Keratinocyte (primary cell): ENCODE data around the gene EPHB1. TPM values are rescaled to one million over a fixed set of nuclear protein-coding genes. Genes with fewer than 3 reads are reported as not detected.

Source experiments
- DNase-seq: peaks from one replicate; pipeline ENCODE4 v3.0.0-alpha.2; 2011; ENCODE audit warnings: low read depth, missing footprints, low spot score
- FAIRE-seq: peaks from 2 replicates; lab custom pipeline; 2011; peaks lifted over from hg19 to GRCh38; lab: Jason Lieb, UNC
- H2AFZ ChIP-seq: 2 replicates; pipeline ENCODE4 v1.6.0; 2012; ENCODE audit warnings: low read length, control low read depth, inconsistent platforms; ENCODE audit not compliant: control insufficient read depth
- H3K27ac ChIP-seq: 2 replicates; pipeline ENCODE4 v1.5.1; 2011; ENCODE audit warnings: low read length; ENCODE audit not compliant: control insufficient read depth, insufficient read depth
- H3K27me3 ChIP-seq: 3 replicates; pipeline ENCODE4 v1.6.0; 2011; ENCODE audit warnings: low read length; ENCODE audit not compliant: control insufficient read depth, insufficient read depth; ENCODE audit errors: extremely low read depth
- H3K36me3 ChIP-seq, 2 experiments: 2 replicates in 1 of 2; 3 replicates in 1 of 2; pipeline ENCODE4 v1.5.1; 2011; ENCODE audit warnings: low read length in 2 of 2, mild to moderate bottlenecking in 1 of 2; ENCODE audit not compliant: control insufficient read depth in 2 of 2, insufficient read depth in 2 of 2; ENCODE audit errors: extremely low read depth in 1 of 2
- H3K4me1 ChIP-seq: 3 replicates; pipeline ENCODE4 v1.5.1; 2011; ENCODE audit warnings: low read length; ENCODE audit not compliant: control insufficient read depth, insufficient read depth; ENCODE audit errors: extremely low read depth
- H3K4me2 ChIP-seq: 3 replicates; pipeline ENCODE4 v1.6.0; 2011; ENCODE audit warnings: low read depth, low read length; ENCODE audit not compliant: control insufficient read depth, insufficient read depth; ENCODE audit errors: extremely low read depth
- H3K4me3 ChIP-seq, 3 experiments: fragments of 200-600 bp in 1 of 3; sonication (generic) in 1 of 3; 2 replicates in 2 of 3; 3 replicates in 1 of 3; pipeline ENCODE4 v1.5.1; 2011 to 2016; ENCODE audit warnings: low read length in 3 of 3, mild to moderate bottlenecking in 3 of 3, control low read depth in 2 of 3, inconsistent platforms in 1 of 3, low read depth in 1 of 3, mixed read lengths in 1 of 3, mixed run types in 1 of 3, moderate library complexity in 1 of 3; ENCODE audit not compliant: control insufficient read depth in 2 of 3, insufficient read depth in 2 of 3; ENCODE audit errors: extremely low read depth in 1 of 3
- H3K79me2 ChIP-seq: 2 replicates; pipeline ENCODE4 v1.6.0; 2012; ENCODE audit warnings: low read length; ENCODE audit not compliant: control insufficient read depth, insufficient read depth
- H3K9ac ChIP-seq: 3 replicates; pipeline ENCODE4 v1.6.0; 2011; ENCODE audit warnings: low read length; ENCODE audit not compliant: control insufficient read depth, insufficient read depth; ENCODE audit errors: extremely low read depth
- H3K9me1 ChIP-seq: 3 replicates; pipeline ENCODE4 v1.6.0; 2011; ENCODE audit warnings: low read length; ENCODE audit not compliant: control insufficient read depth, insufficient read depth; ENCODE audit errors: extremely low read depth
- H3K9me3 ChIP-seq: 2 replicates; pipeline ENCODE4 v1.5.1; 2012; ENCODE audit warnings: low read depth, low read length; ENCODE audit not compliant: control insufficient read depth
- H4K20me1 ChIP-seq: 3 replicates; pipeline ENCODE4 v1.6.0; 2011; ENCODE audit warnings: low read length; ENCODE audit not compliant: control insufficient read depth, insufficient read depth; ENCODE audit errors: extremely low read depth
- CTCF ChIP-seq, 3 experiments: IDR thresholded peaks in 1 of 3; conservative IDR thresholded peaks in 1 of 3; optimal IDR thresholded peaks in 1 of 3; 2 replicates in 2 of 3; 3 replicates in 1 of 3; pipeline versions ENCODE3 to v1.5.1; 2011; ENCODE audit warnings: low read length in 3 of 3, mild to moderate bottlenecking in 3 of 3, moderate library complexity in 2 of 3, control low read depth in 1 of 3, inconsistent platforms in 1 of 3; ENCODE audit not compliant: insufficient read depth in 2 of 3; ENCODE audit errors: extremely low read depth in 1 of 3
- EZH2 ChIP-seq: IDR thresholded peaks from one replicate; pipeline ENCODE4 v1.6.1; 2012; ENCODE audit warnings: inconsistent platforms, mild to moderate bottlenecking, low read length, moderate library complexity
- dilution Hi-C: fragments of 300-500 bp; cut with MboI; formaldehyde crosslinking; loops from one replicate; pipeline ENCODE4 v1.7.0; 2020; ENCODE audit warnings: low sequenced_read_pairs; ENCODE audit not compliant: extremely low pct_ligation_motif_present
- polyA plus RNA-seq, 5 experiments: library from polyadenylated mRNA; depleted of rRNA in 3 of 5; stranded (reverse) in 3 of 5; stranded (forward) in 1 of 5; unstranded in 1 of 5; fragments of >200 nt; gene quantifications; 1 replicate in 1 of 5; 2 replicates in 3 of 5; 3 replicates in 1 of 5; pipeline versions ENCODE4 v1.2.1 to v1.2.3, GENCODE V29; 2011 to 2012; ENCODE audit warnings: missing spikeins in 2 of 5, low read depth in 1 of 5, low replicate concordance in 1 of 5

EPHB1 gene
- polyA plus RNA-seq, 1 donor (not counting 4 experiments of a cell fraction or from before 2014, with no cell fraction given), result 0.01 TPM

- no peak overlapping the region for H3K4me3 ChIP-seq
- H3K9ac ChIP-seq, result no peak overlapping the region
- H3K27me3 ChIP-seq, result no peaks in the 10 kb centered on the region
- H4K20me1 ChIP-seq, result no peaks in the 10 kb centered on the region
- H3K4me2 ChIP-seq, result no peak overlapping the region
- H3K4me1 ChIP-seq, result no peaks in the 10 kb centered on the region
- no peak overlapping the region for H3K27ac ChIP-seq
- dilution Hi-C loops, result no loop called here
- H3K36me3 ChIP-seq, result no peaks in the 10 kb centered on the region
- TF ChIP-seq CTCF (optimal IDR thresholded peaks at IDR 0.05 in 1 of 3, IDR thresholded peaks at IDR 0.05 in 1 of 3, conservative IDR thresholded peaks at IDR 0.05 in 1 of 3; ENCODE audit: extremely low read depth in 1 of 3, insufficient read depth in 2 of 3, low read length in 3 of 3), result no peak
- DNase-seq (no peak), FAIRE-seq (no peak)
- no peaks in the 10 kb centered on the region for H3K9me1 ChIP-seq
- H3K79me2 ChIP-seq, result no peaks in the 10 kb centered on the region
- no peaks in the 10 kb centered on the region for H3K9me3 ChIP-seq
- no peak overlapping the region for H2AFZ ChIP-seq
Measured at GRCh38 chr3:134857356-134857755, 62.3 kb downstream of the EPHB1 start.

DNA sequence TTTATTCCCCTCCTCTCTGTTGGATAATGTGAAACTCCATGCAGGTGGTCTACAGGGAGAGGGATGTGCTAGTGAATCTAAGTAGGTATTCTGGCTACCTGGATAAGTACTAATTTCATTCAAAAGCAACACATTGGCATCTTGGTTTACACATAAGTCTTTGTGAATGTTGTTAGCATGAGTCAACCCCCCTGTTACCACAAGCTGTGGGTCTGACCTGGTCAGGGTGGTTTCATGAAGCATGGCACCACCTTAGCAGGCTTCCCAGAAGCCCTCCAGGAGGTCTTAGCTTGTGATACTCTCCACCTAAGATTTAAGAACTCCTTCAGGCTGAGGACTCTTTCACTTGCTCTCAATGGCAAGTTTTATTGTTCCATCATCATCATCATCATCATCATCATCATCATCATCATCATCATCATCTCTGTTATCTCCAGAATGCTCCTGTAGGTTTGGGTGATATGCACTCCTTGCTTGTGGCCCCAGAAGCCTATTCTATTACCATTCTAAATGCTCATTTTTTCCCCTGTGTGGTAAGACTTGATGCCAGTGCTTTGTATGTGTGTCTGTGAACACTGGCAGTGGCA is 62.8 kb downstream of the EPHB1 start:
- DNase-seq (no peak), FAIRE-seq (no peak)
- H3K9me3 ChIP-seq, result no peaks in the 10 kb centered on the region
- no peak for TF ChIP-seq CTCF (optimal IDR thresholded peaks at IDR 0.05 in 1 of 3, IDR thresholded peaks at IDR 0.05 in 1 of 3, conservative IDR thresholded peaks at IDR 0.05 in 1 of 3; ENCODE audit: extremely low read depth in 1 of 3, insufficient read depth in 2 of 3, low read length in 3 of 3)
- TF ChIP-seq EZH2, result no peak
- no peaks in the 10 kb centered on the region for H3K4me1 ChIP-seq
- no peak overlapping the region for H3K4me3 ChIP-seq
- H3K27ac ChIP-seq, result no peak overlapping the region
- dilution Hi-C loops, result no loop called here
- H3K36me3 ChIP-seq, result no peaks in the 10 kb centered on the region
- H3K79me2 ChIP-seq, result no peaks in the 10 kb centered on the region
- H2AFZ ChIP-seq, result no peak overlapping the region
- no peak overlapping the region for H3K9ac ChIP-seq
- no peaks in the 10 kb centered on the region for H4K20me1 ChIP-seq
- H3K9me1 ChIP-seq, result no peaks in the 10 kb centered on the region
- H3K4me2 ChIP-seq, result no peak overlapping the region
- no peaks in the 10 kb centered on the region for H3K27me3 ChIP-seq
